ENCODE data around the gene DNAI4.
"Not testable (repeated sequence)": the region's sequence is repeated elsewhere in the genome, so short reads cannot be mapped to it uniquely, and the experiment has no call there.

The DNAI4 gene, protein sequence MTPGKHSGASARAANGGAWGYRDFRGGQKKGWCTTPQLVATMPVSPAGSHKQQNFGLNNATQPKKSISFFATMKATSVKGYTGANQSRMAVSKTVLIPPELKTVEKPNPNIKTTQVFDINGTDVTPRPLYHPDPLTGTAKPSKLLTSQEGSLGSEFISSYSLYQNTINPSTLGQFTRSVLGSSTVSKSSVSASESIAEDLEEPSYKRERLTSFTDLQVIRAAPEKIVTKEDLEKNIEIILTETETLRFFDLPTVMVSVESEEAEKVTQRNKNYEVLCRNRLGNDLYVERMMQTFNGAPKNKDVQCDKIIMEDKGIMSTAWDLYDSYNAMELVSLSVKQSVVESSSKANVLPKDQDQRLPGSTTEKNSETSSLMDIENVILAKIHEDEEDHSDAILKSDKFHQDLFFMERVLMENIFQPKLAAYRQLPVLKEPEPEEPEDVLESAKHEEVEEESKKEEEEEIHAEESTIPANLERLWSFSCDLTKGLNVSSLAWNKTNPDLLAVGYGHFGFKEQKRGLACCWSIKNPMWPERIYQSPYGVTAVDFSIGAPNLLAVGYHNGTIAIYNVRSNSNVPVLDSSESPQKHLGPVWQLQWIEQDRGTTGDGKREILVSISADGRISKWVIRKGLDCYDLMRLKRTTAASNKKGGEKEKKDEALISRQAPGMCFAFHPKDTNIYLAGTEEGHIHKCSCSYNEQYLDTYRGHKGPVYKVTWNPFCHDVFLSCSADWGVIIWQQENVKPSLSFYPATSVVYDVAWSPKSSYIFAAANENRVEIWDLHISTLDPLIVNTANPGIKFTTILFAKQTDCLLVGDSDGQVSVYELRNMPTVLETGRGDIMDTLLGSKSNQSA

DNA sequence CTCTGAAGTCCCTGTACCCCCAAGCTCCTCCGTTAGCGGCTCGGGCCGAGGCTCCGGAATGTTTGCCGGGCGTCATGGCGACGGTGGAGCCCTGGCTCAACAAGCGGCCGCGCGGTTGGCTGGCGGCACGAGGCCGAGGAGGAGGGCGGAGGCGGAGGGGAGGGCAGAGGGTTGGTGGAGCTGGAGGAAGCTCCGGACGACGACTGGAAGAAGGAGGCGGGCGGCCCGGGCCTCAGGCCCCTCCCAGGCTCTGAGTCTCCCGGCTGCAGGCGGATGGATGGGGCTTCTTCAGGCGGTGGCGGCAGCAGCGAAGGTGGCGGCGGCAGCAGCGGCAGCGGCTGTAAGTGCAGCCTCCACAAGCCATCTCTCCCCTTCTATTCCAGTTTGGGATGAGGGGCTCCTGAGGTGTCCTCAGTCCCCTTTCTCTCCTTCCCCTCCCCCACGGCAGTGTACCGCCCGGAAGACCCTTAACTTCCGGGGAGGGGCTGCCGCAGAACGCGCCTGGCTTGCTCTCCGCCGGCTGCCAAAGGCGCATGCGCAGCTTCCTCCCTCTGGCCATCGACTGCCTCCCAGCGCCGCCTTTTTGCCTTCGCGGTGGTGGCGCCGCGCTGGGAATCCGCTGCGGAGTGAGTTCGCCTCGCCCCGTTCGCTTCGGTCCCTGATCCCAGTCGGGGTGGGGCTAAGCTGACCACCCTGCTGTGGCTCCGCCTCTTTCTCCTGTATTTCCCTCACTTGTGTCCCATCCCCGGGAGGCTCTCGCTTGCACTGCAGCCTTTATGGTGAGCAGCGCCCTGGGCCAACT is at the start of gene DNAI4, which contains the start of gene MIER1:
Gene DNAI4 (minus strand): TSS at position 101 of the 802 bp plus-strand sequence. CDS start 25 bp downstream, at position 76.
Gene MIER1 (plus strand): TSS at position 235 of the 802 bp plus-strand sequence. CDS start 39 bp downstream, at position 274.
- peak; percentile 88 to 93 for DNase-seq (ENCODE audit: low read depth in 2 of 2, low spot score in 1 of 2)

DNA sequence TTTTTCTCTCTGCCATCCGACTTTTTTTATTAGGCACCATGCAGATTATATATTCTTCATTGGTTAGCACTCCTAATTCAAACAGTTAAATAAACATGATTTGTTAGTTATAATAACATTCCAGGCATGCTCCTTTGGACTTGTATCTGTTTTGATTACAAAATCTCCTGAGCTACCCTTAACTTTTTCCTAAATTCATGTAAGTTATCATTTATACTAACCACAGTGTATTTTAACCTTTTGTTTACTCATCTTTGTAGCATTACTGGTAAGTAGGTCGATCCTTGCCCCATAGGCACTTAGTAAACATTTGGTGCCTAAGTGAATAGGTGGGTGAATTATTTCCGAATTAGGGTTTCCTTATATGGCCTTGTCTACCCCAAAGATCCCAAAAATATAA is 43.9 kb upstream of the DNAI4 start:
- DNase-seq (ENCODE audit: low read depth in 2 of 2, low spot score in 1 of 2), result no peak

DNA sequence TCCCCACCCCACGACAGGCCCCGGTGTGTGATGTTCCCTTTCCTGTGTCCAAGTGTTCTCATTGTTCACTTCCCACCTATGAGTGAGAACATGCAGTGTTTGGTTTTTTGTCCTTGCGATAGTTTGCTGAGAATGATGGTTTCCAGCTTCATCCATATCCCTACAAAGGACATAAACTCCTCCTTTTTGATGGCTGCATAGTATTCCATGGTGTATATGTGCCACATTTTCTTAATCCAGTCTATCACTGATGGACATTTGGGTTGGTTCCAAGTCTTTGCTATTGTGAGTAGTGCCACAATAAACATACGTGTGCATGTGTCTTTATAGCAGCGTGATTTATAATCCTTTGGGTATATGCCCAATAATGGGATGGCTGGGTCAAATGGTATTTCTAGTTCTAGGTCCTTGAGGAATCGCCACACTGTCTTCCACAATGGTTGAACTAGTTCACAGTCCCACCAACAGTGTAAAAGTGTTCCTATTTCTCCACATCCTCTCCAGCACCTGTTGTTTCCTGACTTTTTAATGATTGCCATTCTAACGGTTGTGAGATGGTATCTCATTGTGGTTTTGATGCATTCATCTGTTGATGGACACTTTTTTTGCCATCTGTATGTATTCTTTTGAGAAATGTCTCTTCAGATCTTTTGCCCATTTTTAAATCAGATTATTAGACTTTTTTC is 41.7 kb upstream of the DNAI4 start:
- not testable (repeated sequence) for DNase-seq (ENCODE audit: low read depth in 2 of 2, low spot score in 1 of 2)

DNA sequence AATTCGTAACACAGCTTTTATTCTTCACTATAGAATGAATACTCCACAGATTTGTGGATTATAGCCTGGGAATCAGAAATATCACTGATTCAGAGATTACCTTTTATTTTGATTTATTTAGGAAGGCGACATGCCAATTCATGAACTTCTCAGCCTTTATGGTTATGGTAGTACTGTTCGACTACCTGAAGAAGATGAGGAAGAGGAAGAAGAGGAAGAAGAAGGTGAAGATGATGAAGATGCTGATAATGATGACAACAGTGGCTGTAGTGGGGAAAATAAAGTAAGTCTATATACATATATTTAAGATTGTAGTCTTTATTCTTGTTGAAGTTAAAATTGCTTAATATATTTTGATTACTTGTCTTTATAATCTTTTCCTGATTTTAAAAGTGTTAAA is 33.3 kb upstream of the DNAI4 start:
- no peak for DNase-seq (ENCODE audit: low read depth in 2 of 2, low spot score in 1 of 2)

DNA sequence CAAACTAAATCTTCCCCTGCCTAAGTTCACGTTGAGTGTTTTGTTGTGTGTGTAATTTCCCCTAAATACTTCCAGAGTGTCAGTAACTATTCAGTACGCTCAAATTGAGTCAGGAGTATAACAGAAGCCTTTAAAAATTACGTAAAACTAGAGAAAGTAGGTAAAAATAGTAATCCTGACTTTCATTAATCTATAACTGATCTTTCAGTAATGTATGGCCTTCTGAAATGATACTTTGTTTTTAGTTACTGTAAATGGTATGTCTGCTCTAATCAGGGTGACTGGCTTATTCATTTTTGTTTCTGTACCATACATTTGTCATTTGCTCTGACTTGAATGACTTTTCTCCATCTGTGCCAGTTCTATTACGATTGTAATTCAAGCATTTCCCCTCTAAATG is 29.6 kb upstream of the DNAI4 start:
- no peak for DNase-seq (ENCODE audit: low read depth in 2 of 2, low spot score in 1 of 2)

DNA sequence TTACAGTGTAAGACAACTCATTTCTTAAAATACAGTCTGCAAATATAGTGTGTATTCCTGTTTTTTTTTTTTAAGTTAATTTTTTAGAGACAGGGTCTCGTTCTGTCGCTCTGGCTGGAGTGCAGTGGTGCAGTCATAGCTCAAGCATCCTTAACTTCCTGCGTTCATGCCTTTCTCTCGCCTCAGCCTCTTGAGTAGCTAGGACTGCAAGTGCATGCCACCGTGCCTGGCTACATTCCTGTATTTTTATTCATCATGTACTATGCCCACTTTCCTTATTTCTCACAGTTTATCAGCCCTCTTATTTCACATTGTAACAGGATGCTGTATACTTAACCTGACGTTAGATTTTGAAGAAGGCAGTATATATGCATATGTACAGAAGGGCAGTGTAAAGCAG is 26.9 kb upstream of the DNAI4 start:
- DNase-seq (ENCODE audit: low read depth in 2 of 2, low spot score in 1 of 2), result no peak

DNA sequence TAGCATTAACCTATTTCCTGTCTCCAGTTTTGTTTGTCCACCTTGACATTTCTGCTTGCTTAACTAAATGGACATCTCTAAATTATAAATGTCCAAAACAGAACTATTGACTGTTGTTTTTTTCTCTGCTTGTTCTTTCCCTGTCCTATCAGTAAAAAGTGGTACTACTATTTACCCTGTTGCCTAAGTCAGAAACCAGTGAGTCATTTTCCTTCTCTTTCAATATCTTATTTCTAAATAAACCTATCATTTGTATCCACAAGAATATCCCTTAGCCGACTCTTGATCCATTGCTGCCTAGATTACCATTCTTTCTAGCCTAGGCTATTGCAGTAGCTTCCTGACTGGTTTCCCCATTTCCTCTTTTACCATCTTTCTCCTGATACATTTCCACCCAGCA is 22.6 kb upstream of the DNAI4 start:
- DNase-seq (ENCODE audit: low read depth in 2 of 2, low spot score in 1 of 2), result no peak

DNA sequence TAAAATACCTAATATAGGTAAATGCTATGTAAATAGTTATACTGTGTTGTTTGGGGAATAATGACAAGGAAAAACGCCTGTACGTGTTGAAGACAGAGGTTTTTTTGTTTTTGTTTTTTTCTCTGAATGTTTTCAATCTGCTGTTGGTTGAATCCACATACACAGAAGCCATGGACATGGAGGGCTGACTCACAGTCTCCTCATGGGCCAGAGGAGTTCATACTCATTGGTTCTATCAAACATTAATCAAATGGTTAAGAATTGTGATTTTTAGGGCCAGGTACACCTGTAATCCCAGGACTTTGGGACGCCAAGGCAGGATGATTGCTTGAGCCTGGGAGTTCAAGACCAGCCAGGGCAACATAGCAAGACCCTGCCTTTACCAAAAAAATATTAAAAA is 20.7 kb upstream of the DNAI4 start:
- DNase-seq (ENCODE audit: low read depth in 2 of 2, low spot score in 1 of 2), result no peak

DNA sequence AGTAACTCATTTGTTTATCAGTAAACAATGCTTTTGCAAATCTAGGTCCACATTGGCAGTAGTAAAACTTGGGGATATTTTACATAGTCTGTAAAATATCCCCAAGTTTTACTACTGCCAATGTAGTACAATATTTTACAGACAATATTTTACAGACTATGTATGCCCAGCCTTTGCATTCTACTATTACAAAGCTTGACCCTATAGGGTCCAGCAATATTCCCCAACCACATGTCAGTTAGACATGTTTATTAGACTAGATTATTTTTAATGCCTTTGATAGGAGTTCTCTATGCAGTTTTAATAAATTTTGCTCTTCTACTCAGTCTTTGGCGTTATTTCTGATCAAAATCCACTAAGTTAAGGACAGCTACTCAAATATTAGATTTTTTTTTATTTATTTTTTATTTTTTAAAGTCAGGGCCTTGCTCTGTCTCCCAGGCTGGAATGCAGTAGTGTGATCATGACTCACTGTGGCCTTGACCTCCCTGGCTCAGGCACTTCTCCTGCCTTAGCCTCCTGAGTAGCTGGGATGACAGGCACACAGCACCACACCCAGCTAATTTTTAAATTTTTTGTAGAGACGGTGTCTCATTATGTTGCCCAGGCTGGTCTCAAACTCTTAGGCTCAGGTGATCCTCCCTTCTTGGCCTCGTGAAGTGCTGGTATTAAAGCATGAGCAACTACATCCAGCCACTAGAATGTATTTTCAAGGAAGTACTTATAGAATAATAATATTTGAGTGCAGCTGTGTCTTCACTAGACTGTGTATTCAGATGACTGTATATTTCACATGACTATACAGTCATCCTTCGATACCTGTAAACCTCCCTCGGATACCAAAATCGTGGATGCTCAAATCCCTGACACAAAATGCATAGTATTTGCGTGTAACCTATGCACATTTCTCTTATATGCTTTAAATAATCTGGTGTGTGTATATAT is 19.9 kb upstream of the DNAI4 start:
- DNase-seq (ENCODE audit: low read depth in 2 of 2, low spot score in 1 of 2), result no peak

DNA sequence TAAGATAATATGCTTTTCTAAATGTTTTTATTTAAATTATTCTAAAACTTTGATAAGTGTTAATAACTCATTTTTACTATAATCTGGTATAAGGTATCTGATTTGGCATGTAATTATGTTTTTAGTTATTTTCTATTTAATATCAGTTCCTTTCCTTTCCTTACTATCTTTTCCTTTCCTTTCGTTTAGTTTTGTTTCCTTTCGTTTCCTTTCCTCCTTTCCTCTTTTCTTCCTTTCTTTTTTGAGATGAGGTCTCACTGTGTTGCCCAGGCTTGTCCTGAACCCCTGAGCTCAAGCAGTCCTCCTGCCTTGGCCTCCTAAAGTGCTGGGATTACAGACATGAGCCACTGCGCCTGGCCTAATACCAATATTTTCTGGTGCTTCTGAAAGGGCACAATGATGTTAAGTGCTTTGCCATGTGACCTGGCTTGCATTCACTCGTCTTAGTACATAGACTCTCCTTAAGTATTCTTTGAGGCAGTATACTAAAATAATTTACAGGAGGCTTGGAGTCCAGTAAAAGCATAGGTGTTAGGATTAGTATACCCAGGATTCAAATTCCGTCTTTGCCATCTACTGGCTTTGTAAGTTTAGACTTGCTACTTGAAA is 18.8 kb upstream of the DNAI4 start:
- DNase-seq (ENCODE audit: low read depth in 2 of 2, low spot score in 1 of 2), result no peak

DNA sequence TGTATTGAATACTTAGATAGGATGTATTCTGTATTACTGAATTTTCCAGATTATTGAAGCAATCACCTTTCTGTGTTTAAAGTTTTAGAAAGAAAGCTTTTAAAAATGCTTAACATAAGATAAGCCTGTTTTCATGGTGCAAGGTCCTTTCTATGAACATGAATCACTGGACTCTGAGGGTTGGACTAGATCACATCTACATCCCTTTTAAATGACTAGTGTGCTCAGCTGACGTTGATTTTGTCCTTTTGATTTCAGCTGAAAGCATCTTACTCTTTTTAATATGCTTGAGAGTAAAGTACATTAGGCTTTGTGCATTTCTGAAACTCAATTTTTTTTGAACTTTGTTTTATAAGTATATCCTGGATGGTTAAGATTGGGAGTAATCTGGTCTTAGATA is 16.3 kb upstream of the DNAI4 start:
- DNase-seq (ENCODE audit: low read depth in 2 of 2, low spot score in 1 of 2), result no peak

DNA sequence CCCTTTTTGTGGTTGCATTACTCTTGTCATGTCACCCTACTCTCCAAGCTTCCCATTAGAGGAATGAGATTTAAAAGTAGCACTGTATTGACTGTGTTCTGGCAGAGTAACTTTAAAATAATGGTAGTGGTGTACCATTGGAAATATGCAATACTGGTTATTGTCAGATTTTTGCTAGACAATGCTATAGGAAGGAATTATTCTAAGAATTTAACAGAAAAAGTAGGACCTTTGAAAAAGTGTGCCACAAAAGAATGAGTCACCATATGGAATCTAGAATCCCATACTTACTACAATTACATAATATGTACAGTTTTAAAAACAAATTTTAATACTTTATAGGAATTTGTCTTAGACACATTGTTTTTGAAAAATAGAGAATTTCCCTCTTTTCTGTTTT is 14.0 kb upstream of the DNAI4 start:
- DNase-seq (ENCODE audit: low read depth in 2 of 2, low spot score in 1 of 2), result no peak

DNA sequence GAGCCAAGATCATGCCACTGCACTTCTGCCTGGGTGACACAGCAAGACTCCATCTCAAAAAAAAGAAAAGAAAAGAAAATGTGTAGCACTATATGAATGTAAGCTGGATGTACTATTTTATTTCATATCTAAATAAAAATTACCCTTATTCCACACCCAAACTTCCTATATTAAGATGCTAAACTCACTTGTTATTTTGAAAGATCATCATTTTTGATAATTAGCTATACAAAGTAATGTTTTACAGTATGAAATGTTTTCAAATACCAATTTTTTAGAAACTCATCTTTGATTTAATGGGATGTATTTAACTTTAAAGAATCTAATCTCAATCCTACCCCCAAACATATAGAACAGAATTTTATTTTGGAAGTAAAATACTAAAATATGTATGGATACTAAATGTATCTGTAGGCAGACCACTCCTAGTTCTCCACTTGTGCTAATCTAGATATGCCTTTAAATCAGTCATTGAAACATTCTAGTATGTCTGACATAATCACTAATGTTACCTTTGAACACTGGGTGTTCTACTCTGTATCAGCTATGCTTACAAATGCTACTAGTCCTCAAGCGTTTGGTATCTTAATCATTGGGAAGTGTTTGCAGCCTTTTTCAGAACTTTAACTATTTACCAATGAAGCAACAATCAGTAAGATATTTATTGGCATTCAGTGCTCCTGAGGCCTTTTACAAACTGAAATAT is 13.0 kb upstream of the DNAI4 start:
- DNase-seq (ENCODE audit: low read depth in 2 of 2, low spot score in 1 of 2), result no peak

DNA sequence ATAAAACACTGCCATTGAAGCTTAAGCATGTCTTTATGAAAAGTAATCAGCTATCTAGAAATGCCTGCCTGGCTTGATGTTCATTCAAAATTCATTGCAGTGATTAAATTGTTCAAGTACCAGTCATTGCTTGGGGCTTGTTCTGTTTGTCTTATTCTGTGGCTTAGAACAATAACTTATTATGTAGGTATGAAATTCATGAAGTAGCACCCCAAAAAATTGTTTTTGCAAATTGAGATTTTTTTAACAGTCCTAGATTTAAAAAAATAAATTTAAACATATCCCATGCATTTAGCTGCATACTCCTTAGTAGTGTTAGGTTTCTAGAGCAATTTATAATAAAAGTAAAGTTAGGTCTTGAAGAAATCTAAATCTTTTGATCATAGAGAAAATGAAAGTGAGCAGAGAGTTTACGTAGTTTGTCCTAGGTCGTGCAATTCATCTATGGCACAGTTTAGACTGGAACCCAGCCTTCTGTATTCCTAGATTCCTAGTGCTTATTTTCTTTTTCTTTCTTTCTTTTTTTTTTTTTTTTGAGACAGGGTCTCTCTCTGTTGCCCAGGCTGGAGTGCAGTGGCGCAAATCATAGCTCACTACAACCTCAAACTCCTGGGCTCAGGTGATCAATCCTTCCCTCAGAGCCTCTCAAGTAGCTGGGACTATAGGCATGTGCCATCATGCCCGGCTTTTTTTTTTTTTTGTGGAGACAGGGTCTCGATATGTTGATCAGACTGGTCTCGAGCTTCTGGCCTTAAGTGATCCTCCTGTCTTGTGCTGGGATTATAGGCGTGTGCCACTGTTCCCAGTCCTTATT is 9.4 kb upstream of the DNAI4 start:
- no peak for DNase-seq (ENCODE audit: low read depth in 2 of 2, low spot score in 1 of 2)

DNA sequence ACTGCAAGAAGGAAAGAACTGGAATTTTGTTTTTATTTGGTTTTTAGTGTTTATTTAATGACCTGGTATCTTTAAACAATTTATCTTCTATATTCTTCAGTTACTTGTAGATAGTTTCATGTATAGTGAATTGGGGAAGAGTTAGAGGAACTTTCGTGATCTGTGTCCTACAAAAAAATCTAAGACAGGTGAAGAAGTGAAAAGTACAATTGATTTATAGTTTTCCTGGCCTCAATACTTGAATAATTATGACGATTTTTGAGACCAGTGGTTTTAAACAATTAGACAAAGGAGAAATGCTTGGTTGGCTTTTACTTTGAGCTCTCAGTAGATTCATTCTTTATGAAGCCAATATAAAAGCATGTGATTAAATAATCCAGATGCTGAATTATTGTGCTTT is 7.6 kb upstream of the DNAI4 start:
- DNase-seq (ENCODE audit: low read depth in 2 of 2, low spot score in 1 of 2), result no peak

DNA sequence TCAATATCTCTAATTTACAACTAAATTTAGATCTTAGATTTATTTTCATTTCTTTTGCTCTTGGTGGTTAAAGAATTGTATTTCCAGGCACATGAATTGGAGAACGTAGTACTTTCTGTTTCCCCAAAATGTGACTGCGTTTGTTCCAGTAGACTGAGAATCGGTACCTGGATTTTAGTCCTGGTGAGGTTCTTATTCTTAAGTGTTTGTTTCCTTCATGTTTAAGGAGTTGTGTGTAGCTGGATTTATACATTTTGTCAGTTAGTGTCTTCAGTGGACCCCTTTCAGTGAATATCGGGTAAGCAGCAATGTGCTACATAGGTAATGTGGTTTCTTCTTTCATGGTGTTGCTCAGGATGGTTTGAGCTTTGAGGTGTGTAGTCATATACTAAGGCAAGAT is 6.9 kb upstream of the DNAI4 start:
- no peak for DNase-seq (ENCODE audit: low read depth in 2 of 2, low spot score in 1 of 2)

DNA sequence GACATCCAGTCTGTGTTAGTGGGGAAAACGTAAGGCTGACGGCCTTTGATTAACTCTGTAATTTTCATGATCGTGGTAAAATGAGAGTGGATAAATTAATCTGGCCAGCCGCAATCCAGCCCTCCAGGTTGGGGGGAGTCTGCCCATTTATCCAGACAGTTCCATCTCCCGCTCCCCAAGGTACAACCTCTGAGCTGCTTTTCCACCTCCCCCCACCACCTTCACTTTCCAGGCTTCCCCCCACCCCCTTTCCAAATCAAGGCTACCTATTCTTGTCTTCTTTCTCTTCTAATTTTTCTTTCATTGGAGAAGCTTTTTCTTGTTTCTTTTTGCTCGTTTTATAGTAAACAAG is 6.1 kb upstream of the DNAI4 start:
- DNase-seq (ENCODE audit: low read depth in 2 of 2, low spot score in 1 of 2), result no peak
